ENCODE results near the gene ACSL4.

- TF ChIP-seq CTCF (IDR thresholded peaks at IDR 0.05), result no peak
- TF ChIP-seq POLR2AphosphoS5 (IDR thresholded peaks at IDR 0.05), result no peak
Measured at GRCh38 chrX:109691752-109692151, 41.3 kb downstream of the ACSL4 start.

Data from breast epithelium (tissue), 3 donors.